GM12891 (cell line): ENCODE measurements around the gene PRDM16.

ENCODE experiments used
- POLR2A ChIP-seq: IDR thresholded peaks from 2 replicates; pipeline ENCODE4 v1.6.1; 2011; ENCODE audit warnings: low read depth, low read length, control low read depth
- POLR2AphosphoS5 ChIP-seq: IDR thresholded peaks from 2 replicates; pipeline ENCODE4 v1.6.1; 2011; ENCODE audit warnings: low read depth, low read length, control low read depth
- POU2F2 ChIP-seq: IDR thresholded peaks from 2 replicates; pipeline ENCODE4 v1.6.1; 2011; ENCODE audit warnings: low read depth, mild to moderate bottlenecking, control low read depth, low read length, moderate library complexity
- SPI1 ChIP-seq: IDR thresholded peaks from 2 replicates; pipeline ENCODE4 v1.6.1; 2011; ENCODE audit warnings: low read depth, low read length, control low read depth
- TAF1 ChIP-seq: IDR thresholded peaks from 2 replicates; pipeline ENCODE4 v1.6.1; 2011; ENCODE audit warnings: low read depth, low read length, control low read depth

DNA sequence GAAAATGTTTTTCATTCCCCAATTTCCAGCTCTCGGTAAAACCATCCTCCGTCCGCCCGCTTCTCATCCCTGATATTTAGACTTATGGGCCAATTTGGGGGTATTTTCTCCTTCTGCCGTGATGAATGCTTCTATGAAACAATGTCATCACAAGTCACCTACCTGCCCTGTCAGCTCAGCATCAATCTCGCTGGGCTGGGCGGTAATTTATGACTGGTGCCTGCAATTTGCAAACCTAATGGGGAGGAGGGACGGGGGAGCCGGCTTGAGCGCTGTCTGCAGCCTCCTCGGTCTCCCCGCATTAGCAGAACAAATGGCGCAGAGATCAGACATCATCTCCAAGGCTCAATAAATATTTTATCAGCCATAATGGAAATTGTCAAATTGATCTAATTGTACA lies 72.1 kb downstream of the PRDM16 start:
- TF ChIP-seq TAF1 (no peak), POLR2A (no peak), POLR2AphosphoS5 (no peak), POU2F2 (no peak), SPI1 (no peak)
